Endothelial cell of umbilical vein (primary cell): ENCODE results near the gene PLEKHA8. TPM values are rescaled to one million over a fixed set of nuclear protein-coding genes. Genes with fewer than 3 reads are reported as not detected.

Source experiments
- BruUV-seq: library from RNA; stranded (reverse); fragments of 400-500 nt; replicated peaks from 2 replicates; lab custom pipeline; 2021; lab: Mats Ljungman, UMichigan
- CTCF ChIA-PET: fragments of 300-600, 350-600 bp; sonication (Branson Sonifier 250); formaldehyde crosslinking; loops from one replicate; lab custom pipeline; 2021; ENCODE audit warnings: antibody characterized with exemption, inconsistent platforms; lab: Charles Lee
- POLR2A ChIA-PET: fragments of 300-600, 350-600 bp; sonication (Branson Sonifier 250); formaldehyde crosslinking; loops from one replicate; lab custom pipeline; 2021; ENCODE audit warnings: antibody characterized with exemption, inconsistent platforms; lab: Charles Lee
- DNase-seq: peaks from one replicate; pipeline ENCODE4 v3.0.0-alpha.2; 2011; ENCODE audit warnings: low read depth, low spot score
- FAIRE-seq: peaks from 2 replicates; lab custom pipeline; 2011; peaks lifted over from hg19 to GRCh38; lab: Jason Lieb, UNC
- H2AFZ ChIP-seq: 2 replicates; pipeline ENCODE4 v1.6.0; 2012; ENCODE audit warnings: low read depth, low read length, control low read depth, inconsistent platforms
- H3K27ac ChIP-seq: 2 replicates; pipeline ENCODE4 v1.5.1; 2011; ENCODE audit warnings: low read depth, mild to moderate bottlenecking, control low read depth, low read length, moderate library complexity; ENCODE audit not compliant: insufficient read depth
- H3K27me3 ChIP-seq, 2 experiments: 2 replicates each; pipeline versions ENCODE4 v1.6.0 to v1.6.1; 2011; ENCODE audit warnings: low read length in 2 of 2, mixed read lengths in 1 of 2; ENCODE audit not compliant: control insufficient read depth in 2 of 2, insufficient read depth in 2 of 2
- H3K36me3 ChIP-seq, 2 experiments: 2 replicates in 1 of 2; 3 replicates in 1 of 2; pipeline ENCODE4 v1.5.1; 2011; ENCODE audit warnings: low read length in 2 of 2, mild to moderate bottlenecking in 1 of 2, moderate library complexity in 1 of 2; ENCODE audit not compliant: control insufficient read depth in 2 of 2, insufficient read depth in 2 of 2; ENCODE audit errors: extremely low read depth in 1 of 2
- H3K4me1 ChIP-seq: 3 replicates; pipeline ENCODE4 v1.5.1; 2011; ENCODE audit warnings: mild to moderate bottlenecking, low read length; ENCODE audit not compliant: control insufficient read depth, insufficient read depth; ENCODE audit errors: extremely low read depth
- H3K4me2 ChIP-seq: 2 replicates; pipeline ENCODE4 v1.6.1; 2011; ENCODE audit warnings: low read length, control low read depth, mixed read lengths; ENCODE audit not compliant: insufficient read depth
- H3K4me3 ChIP-seq, 3 experiments: fragments of 200-600 bp in 1 of 3; sonication (generic), shearing (Covaris generic) in 1 of 3; replicated peaks in 1 of 3; 2 replicates each; pipeline ENCODE4 v1.5.1; 2011 to 2016; ENCODE audit warnings: control low read depth in 3 of 3, low read length in 3 of 3, mild to moderate bottlenecking in 2 of 3, inconsistent platforms in 1 of 3, low read depth in 1 of 3, moderate library complexity in 1 of 3; ENCODE audit not compliant: insufficient read depth in 1 of 3
- H3K79me2 ChIP-seq: 2 replicates; pipeline ENCODE4 v1.6.0; 2012; ENCODE audit warnings: low read length, inconsistent platforms; ENCODE audit not compliant: control insufficient read depth, insufficient read depth
- H3K9ac ChIP-seq: replicated peaks from 2 replicates; pipeline ENCODE3; 2011; ENCODE audit warnings: low read length, control low read depth; ENCODE audit not compliant: insufficient read depth; ENCODE audit errors: extremely low read depth
- H3K9me1 ChIP-seq: replicated peaks from 3 replicates; pipeline ENCODE4 v1.6.0; 2011; ENCODE audit warnings: mild to moderate bottlenecking, low read length; ENCODE audit not compliant: control insufficient read depth, insufficient read depth; ENCODE audit errors: extremely low read depth
- H3K9me3 ChIP-seq: replicated peaks from 2 replicates; pipeline ENCODE4 v1.5.1; 2012; ENCODE audit warnings: low read length, inconsistent platforms; ENCODE audit not compliant: control insufficient read depth, insufficient read depth
- H4K20me1 ChIP-seq: replicated peaks from 2 replicates; pipeline ENCODE3; 2011; ENCODE audit warnings: mild to moderate bottlenecking, low read length; ENCODE audit not compliant: control insufficient read depth, insufficient read depth; ENCODE audit errors: extremely low read depth
- EZH2 ChIP-seq: IDR thresholded peaks from 2 replicates; pipeline ENCODE4 v1.6.1; 2012; ENCODE audit warnings: borderline replicate concordance, low read depth, mild to moderate bottlenecking, moderate library complexity, low read length, inconsistent platforms; ENCODE audit not compliant: severe bottlenecking
- FOS ChIP-seq: IDR thresholded peaks from 2 replicates; pipeline ENCODE4 v1.6.1; 2011; ENCODE audit warnings: mild to moderate bottlenecking, low read length, moderate library complexity, borderline replicate concordance; ENCODE audit not compliant: insufficient read depth
- GATA2 ChIP-seq: IDR thresholded peaks from 2 replicates; pipeline ENCODE4 v1.7.0; 2011; ENCODE audit warnings: low read depth, mild to moderate bottlenecking, moderate library complexity, mixed read lengths, low read length; ENCODE audit not compliant: insufficient read length, insufficient read depth
- JUN ChIP-seq: IDR thresholded peaks from 2 replicates; pipeline ENCODE4 v1.6.1; 2011; ENCODE audit warnings: borderline replicate concordance, low read depth; ENCODE audit not compliant: insufficient read length, insufficient read depth
- MYC ChIP-seq: IDR thresholded peaks from one replicate; pipeline ENCODE4 v1.6.1; 2011; ENCODE audit warnings: mild to moderate bottlenecking, low read depth, low read length
- POLR2A ChIP-seq: IDR thresholded peaks from 2 replicates; pipeline ENCODE4 v1.6.1; 2012; ENCODE audit warnings: low read depth, mild to moderate bottlenecking, control low read depth, low read length
- POLR2AphosphoS5 ChIP-seq: IDR thresholded peaks from 2 replicates; pipeline ENCODE4 v1.6.1; 2012; ENCODE audit warnings: low read depth, mild to moderate bottlenecking, control low read depth, low read length, moderate library complexity; ENCODE audit not compliant: insufficient read depth
- dilution Hi-C: fragments of 300-500 bp; cut with MboI; formaldehyde crosslinking; loops from one replicate; pipeline ENCODE4 v1.15.0; 2019; ENCODE audit warnings: low sequenced_read_pairs; ENCODE audit not compliant: extremely low pct_ligation_motif_present
- intact Hi-C: fragments of 100-400 bp; cut with micrococcal nuclease; formaldehyde crosslinking; loops from one replicate; pipeline ENCODE4 v1.10.0; 2022
- polyA plus RNA-seq, 4 experiments: library from polyadenylated mRNA; depleted of rRNA in 3 of 4; stranded (reverse) in 3 of 4; unstranded in 1 of 4; fragments of >200 nt; gene quantifications; 2 replicates each; pipeline versions ENCODE4 v1.2.1 to v1.2.3, GENCODE V29; 2011 to 2012; ENCODE audit warnings: missing spikeins in 1 of 4
- total RNA-seq: library from RNA; stranded (reverse); gene quantifications from 2 replicates; pipeline ENCODE4 v1.2.3, GENCODE V29; 2021
- TF ChIP-seq, protein P1 (sequence below): IDR thresholded peaks from 2 replicates; pipeline ENCODE4 v1.6.1; 2011; ENCODE audit not compliant: insufficient read depth, insufficient read length
- TF ChIP-seq, protein P2 (sequence below), 2 donors: IDR thresholded peaks; 1 replicate in 1 of 2; 2 replicates in 1 of 2; pipeline ENCODE4 v1.5.1; 2011; ENCODE audit warnings: low read length in 2 of 2, mild to moderate bottlenecking in 2 of 2, moderate library complexity in 2 of 2, control low read depth in 1 of 2, inconsistent platforms in 1 of 2, low read depth in 1 of 2; ENCODE audit not compliant: insufficient read depth in 1 of 2; ENCODE audit errors: extremely low read depth in 1 of 2

Gene PLEKHA8
- total and polyA plus RNA-seq, 2 donors (not counting 3 experiments of a cell fraction or from before 2014, with no cell fraction given): 4.5 to 19.8 TPM

DNA sequence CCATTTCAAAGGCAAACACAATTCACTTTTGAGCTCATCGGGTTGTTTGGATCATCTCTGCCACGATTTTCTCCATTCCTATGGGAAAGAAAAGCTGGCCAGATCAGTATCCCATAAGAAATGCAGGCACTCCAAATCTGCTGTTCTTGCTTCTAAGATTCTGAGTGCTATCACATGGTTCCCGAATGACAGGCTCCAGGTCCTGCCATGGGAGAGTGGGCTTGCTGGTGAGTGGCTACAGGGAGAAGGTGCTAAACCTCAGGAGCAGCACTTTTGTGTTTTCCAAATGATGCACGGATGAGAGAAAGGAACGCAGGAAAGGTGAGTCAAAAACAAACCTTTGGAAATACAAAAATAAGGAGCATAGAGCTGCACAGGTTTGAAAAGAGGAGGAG lies 138.6 kb downstream of the PLEKHA8 start:
- H3K27ac ChIP-seq: no peak overlapping the region
- no peaks in the 10 kb centered on the region for H3K79me2 ChIP-seq
- dilution Hi-C loops (no loop called here), intact Hi-C loops (no loop called here)
- no peak overlapping the region for H3K9ac ChIP-seq
- POLR2A ChIA-PET: no interaction called here
- FAIRE-seq: no peak
- no peak for DNase-seq
- H3K36me3 ChIP-seq: no peaks in the 10 kb centered on the region
- no TSS peak for BruUV-seq
- CTCF ChIA-PET: no interaction called here
- TF ChIP-seq POLR2AphosphoS5 (no peak), POLR2A (no peak), GATA2 (no peak), EZH2 (no peak), MYC (no peak), JUN (no peak), FOS (no peak)
- TF ChIP-seq, protein P1, sequence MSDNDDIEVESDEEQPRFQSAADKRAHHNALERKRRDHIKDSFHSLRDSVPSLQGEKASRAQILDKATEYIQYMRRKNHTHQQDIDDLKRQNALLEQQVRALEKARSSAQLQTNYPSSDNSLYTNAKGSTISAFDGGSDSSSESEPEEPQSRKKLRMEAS: no peak
- TF ChIP-seq, protein P2, sequence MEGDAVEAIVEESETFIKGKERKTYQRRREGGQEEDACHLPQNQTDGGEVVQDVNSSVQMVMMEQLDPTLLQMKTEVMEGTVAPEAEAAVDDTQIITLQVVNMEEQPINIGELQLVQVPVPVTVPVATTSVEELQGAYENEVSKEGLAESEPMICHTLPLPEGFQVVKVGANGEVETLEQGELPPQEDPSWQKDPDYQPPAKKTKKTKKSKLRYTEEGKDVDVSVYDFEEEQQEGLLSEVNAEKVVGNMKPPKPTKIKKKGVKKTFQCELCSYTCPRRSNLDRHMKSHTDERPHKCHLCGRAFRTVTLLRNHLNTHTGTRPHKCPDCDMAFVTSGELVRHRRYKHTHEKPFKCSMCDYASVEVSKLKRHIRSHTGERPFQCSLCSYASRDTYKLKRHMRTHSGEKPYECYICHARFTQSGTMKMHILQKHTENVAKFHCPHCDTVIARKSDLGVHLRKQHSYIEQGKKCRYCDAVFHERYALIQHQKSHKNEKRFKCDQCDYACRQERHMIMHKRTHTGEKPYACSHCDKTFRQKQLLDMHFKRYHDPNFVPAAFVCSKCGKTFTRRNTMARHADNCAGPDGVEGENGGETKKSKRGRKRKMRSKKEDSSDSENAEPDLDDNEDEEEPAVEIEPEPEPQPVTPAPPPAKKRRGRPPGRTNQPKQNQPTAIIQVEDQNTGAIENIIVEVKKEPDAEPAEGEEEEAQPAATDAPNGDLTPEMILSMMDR (IDR thresholded peaks at IDR 0.05; ENCODE audit: extremely low read depth in 1 of 2, insufficient read depth in 1 of 2, low read depth in 1 of 2, low read length in 2 of 2): no peak
- peaks cover 31% of the 10 kb centered on the region for H3K4me1 ChIP-seq
- no peak overlapping the region for H3K4me3 ChIP-seq
- no peaks in the 10 kb centered on the region for H3K9me3 ChIP-seq
- H3K4me2 ChIP-seq: no peak overlapping the region
- no peaks in the 10 kb centered on the region for H4K20me1 ChIP-seq
- H3K9me1 ChIP-seq: no peaks in the 10 kb centered on the region
- H2AFZ ChIP-seq: no peak overlapping the region
- H3K27me3 ChIP-seq: peaks cover 4% of the 10 kb centered on the region in 2 experiments
